HG02759 (cell line): ENCODE data around the gene CUL1.

Experiments
- ATAC-seq: cut with Tn5 transposase; IDR thresholded peaks from one replicate; pipeline ENCODE4 v1.9.1; 2021; ENCODE audit warnings: mild to moderate bottlenecking, moderate library complexity; ENCODE audit not compliant: unreplicated experiment

The CUL1 gene

GRCh38 chr7:148800677-148801076, 102.0 kb downstream of the CUL1 start:
- no peak for ATAC-seq

GRCh38 chr7:148802101-148802493, 103.4 kb downstream of the CUL1 start:
- no peak for ATAC-seq

GRCh38 chr7:148803094-148803493, 104.4 kb downstream of the CUL1 start:
- ATAC-seq: no peak

- ATAC-seq: no peak
Measured at GRCh38 chr7:148804343-148805235, 105.9 kb downstream of the CUL1 start.

- ATAC-seq: no peak
Measured at GRCh38 chr7:148806187-148806586, 107.5 kb downstream of the CUL1 start.

- no peak for ATAC-seq
Measured at GRCh38 chr7:148807436-148807835, 108.7 kb downstream of the CUL1 start.

- ATAC-seq: no peak
Measured at GRCh38 chr7:148809856-148810255, 111.2 kb downstream of the CUL1 start.

- ATAC-seq: no peak
Measured at GRCh38 chr7:148811892-148812291, 113.2 kb downstream of the CUL1 start.

GRCh38 chr7:148813890-148814289, 115.2 kb downstream of the CUL1 start:
- ATAC-seq: no peak

GRCh38 chr7:148814922-148815559, 116.3 kb downstream of the CUL1 start:
- ATAC-seq: no peak

- ATAC-seq: no peak
Measured at GRCh38 chr7:148815612-148816011, 116.9 kb downstream of the CUL1 start.

- no peak for ATAC-seq
Measured at GRCh38 chr7:148819697-148820360, 121.1 kb downstream of the CUL1 start.

- ATAC-seq: no peak
Measured at GRCh38 chr7:148821422-148821821, 122.7 kb downstream of the CUL1 start.

- no peak for ATAC-seq
Measured at GRCh38 chr7:148824864-148825263, 126.2 kb downstream of the CUL1 start.

GRCh38 chr7:148825338-148825737, 126.6 kb downstream of the CUL1 start:
- no peak for ATAC-seq

GRCh38 chr7:148828965-148829364, 130.3 kb downstream of the CUL1 start:
- no peak for ATAC-seq

- ATAC-seq: no peak
Measured at GRCh38 chr7:148830897-148831692, 132.4 kb downstream of the CUL1 start.

GRCh38 chr7:148831782-148832181, 133.1 kb downstream of the CUL1 start:
- no peak for ATAC-seq

GRCh38 chr7:148834605-148835004, 135.9 kb downstream of the CUL1 start:
- no peak for ATAC-seq

- no peak for ATAC-seq
Measured at GRCh38 chr7:148835854-148836253, 137.2 kb downstream of the CUL1 start.

GRCh38 chr7:148838905-148839304, 140.2 kb downstream of the CUL1 start:
- ATAC-seq: no peak
